Prostate gland (tissue), 2 donors: ENCODE measurements around the gene GOT1.

Source experiments
- POLR2A ChIP-seq: fragments of 450-650 bp; IDR thresholded peaks from one replicate; pipeline ENCODE4 v1.6.1; 2016; ENCODE audit warnings: antibody characterized with exemption, mild to moderate bottlenecking
- POLR2AphosphoS5 ChIP-seq: sonication (generic); formaldehyde crosslinking; IDR thresholded peaks from one replicate; pipeline ENCODE4 v1.6.1; 2017; ENCODE audit warnings: antibody characterized with exemption
- TF ChIP-seq, protein P1 (sequence below), 4 experiments: fragments of 200-600 bp in 2 of 4; fragments of 450-650 bp in 2 of 4; sonication (generic) in 2 of 4; IDR thresholded peaks; 1 replicate in 3 of 4; 2 replicates in 1 of 4; pipeline ENCODE4 v1.5.1; 2016 to 2019; ENCODE audit warnings: antibody characterized with exemption in 4 of 4, mild to moderate bottlenecking in 2 of 4, moderate library complexity in 2 of 4

DNA sequence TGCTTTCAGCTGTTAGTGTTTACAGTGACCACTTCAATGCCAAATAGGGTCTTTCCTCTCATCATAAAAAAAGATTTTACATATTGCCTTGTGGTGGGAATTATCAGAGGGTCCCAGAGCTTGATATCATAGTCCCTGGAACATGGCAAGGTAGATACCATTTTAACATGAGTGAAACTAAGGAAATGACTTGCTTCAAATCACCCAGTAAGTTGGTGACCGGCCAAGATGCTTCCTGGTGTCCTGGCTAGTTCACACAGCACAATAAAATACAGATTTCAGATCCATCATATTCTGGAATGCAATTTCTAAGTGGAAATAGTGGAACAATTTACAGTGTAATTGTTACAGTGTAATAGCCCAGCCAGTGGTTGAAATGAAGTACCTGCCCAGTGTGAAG, 64.7 kb downstream of the GOT1 start:
- TF ChIP-seq POLR2AphosphoS5, result no peak
- TF ChIP-seq, protein P1, sequence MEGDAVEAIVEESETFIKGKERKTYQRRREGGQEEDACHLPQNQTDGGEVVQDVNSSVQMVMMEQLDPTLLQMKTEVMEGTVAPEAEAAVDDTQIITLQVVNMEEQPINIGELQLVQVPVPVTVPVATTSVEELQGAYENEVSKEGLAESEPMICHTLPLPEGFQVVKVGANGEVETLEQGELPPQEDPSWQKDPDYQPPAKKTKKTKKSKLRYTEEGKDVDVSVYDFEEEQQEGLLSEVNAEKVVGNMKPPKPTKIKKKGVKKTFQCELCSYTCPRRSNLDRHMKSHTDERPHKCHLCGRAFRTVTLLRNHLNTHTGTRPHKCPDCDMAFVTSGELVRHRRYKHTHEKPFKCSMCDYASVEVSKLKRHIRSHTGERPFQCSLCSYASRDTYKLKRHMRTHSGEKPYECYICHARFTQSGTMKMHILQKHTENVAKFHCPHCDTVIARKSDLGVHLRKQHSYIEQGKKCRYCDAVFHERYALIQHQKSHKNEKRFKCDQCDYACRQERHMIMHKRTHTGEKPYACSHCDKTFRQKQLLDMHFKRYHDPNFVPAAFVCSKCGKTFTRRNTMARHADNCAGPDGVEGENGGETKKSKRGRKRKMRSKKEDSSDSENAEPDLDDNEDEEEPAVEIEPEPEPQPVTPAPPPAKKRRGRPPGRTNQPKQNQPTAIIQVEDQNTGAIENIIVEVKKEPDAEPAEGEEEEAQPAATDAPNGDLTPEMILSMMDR (IDR thresholded peaks at IDR 0.05), result no peak
- TF ChIP-seq POLR2A, result no peak
